ENCODE results near the gene TMEM217. TPM values are rescaled to one million over a fixed set of nuclear protein-coding genes. Genes with fewer than 3 reads are reported as not detected.
"Not testable (repeated sequence)": the region's sequence is repeated elsewhere in the genome, so short reads cannot be mapped to it uniquely, and the experiment has no call there.

The TMEM217 gene
- total and polyA plus RNA-seq, 2 of the 4 experiments (the other 2 are of a cell fraction): 1.4 to 3.5 TPM

GRCh38 chr6:37307484-37307883 is 49.5 kb upstream of the TMEM217 start:
- H2BK15ac ChIP-seq (ENCODE audit: low read depth, low read length); H4K5ac ChIP-seq (ENCODE audit: low read depth, low read length); H2BK120ac ChIP-seq (ENCODE audit: low read depth, low read length); CTCF ChIA-PET; H3K23ac ChIP-seq (ENCODE audit: low read depth, low read length); H4K8ac ChIP-seq (ENCODE audit: low read depth in 2 of 2, low read length in 2 of 2); H3K27me3 ChIP-seq (ENCODE audit: control insufficient read depth, insufficient read depth, low read length); in situ Hi-C loops (cut with MboI; ENCODE audit: low sequenced_read_pairs); H2AFZ ChIP-seq (replicated peaks; ENCODE audit: low read length, poor library complexity); H3K9me3 ChIP-seq (ENCODE audit: control insufficient read depth, insufficient read depth, low read length); H2BK5ac ChIP-seq (ENCODE audit: low read depth, low read length, poor library complexity, severe bottlenecking); H3K4me3 ChIP-seq (ENCODE audit: insufficient read depth, low read depth, low read length); BruUV-seq (replicated peaks); H2BK20ac ChIP-seq (ENCODE audit: low read depth, low read length); H3K18ac ChIP-seq (ENCODE audit: low read depth, low read length); POLR2A ChIA-PET (ENCODE audit: unreplicated experiment); H4K20me1 ChIP-seq (ENCODE audit: insufficient read depth, low read length); H4K91ac ChIP-seq (ENCODE audit: insufficient read depth, low read depth, low read length); H3K4ac ChIP-seq (ENCODE audit: low read depth, low read length); H3K56ac ChIP-seq (ENCODE audit: extremely low read depth, insufficient read depth, low read length); ATAC-seq (ENCODE audit: low read depth); H3K9ac ChIP-seq (ENCODE audit: low read depth, low read length); H2AK9ac ChIP-seq (replicated peaks; ENCODE audit: low read depth, low read length, poor library complexity); H3K14ac ChIP-seq (replicated peaks; ENCODE audit: low read depth, low read length); H3K27ac ChIP-seq (ENCODE audit: insufficient read depth, low read length); intact Hi-C loops (cut with micrococcal nuclease); DNase-seq; dilution Hi-C loops (cut with HindIII; ENCODE audit: low sequenced_read_pairs, unreplicated experiment); H3K4me2 ChIP-seq (ENCODE audit: low read depth, low read length); H2AK5ac ChIP-seq (ENCODE audit: low read depth, low read length); H3K79me1 ChIP-seq (ENCODE audit: low read depth in 1 of 2, low read length in 2 of 2): not testable (repeated sequence)
- no CpG with 5 or more reads among the region's 10 CpGs for WGBS, 2 experiments (ENCODE audit: extremely low coverage in 2 of 2, insufficient read length in 1 of 2)
- TF ChIP-seq CEBPB (IDR thresholded peaks at IDR 0.05; ENCODE audit: low read depth, low read length): peak; percentile 59
- Histone ChIP-seq H3K9me1 (ENCODE audit: insufficient read depth, low read length) (peaks cover 10% of the 10 kb centered on the region), H3K4me1 (ENCODE audit: control insufficient read depth, insufficient read depth, low read length) (peaks cover 13% of the 10 kb centered on the region), H3K36me3 (ENCODE audit: control insufficient read depth, insufficient read depth, low read length) (peaks cover 23% of the 10 kb centered on the region)

Data from IMR-90 (cell line).